HG03045 (cell line): ENCODE data around the gene EMP1.
A peak's percentile ranks its signal among the peaks of the same experiment; 100 is the strongest.

Experiments used
- ATAC-seq: cut with Tn5 transposase; IDR thresholded peaks from one replicate; pipeline ENCODE4 v1.9.1; 2021; ENCODE audit warnings: mild to moderate bottlenecking, moderate library complexity; ENCODE audit not compliant: unreplicated experiment

Gene EMP1

DNA sequence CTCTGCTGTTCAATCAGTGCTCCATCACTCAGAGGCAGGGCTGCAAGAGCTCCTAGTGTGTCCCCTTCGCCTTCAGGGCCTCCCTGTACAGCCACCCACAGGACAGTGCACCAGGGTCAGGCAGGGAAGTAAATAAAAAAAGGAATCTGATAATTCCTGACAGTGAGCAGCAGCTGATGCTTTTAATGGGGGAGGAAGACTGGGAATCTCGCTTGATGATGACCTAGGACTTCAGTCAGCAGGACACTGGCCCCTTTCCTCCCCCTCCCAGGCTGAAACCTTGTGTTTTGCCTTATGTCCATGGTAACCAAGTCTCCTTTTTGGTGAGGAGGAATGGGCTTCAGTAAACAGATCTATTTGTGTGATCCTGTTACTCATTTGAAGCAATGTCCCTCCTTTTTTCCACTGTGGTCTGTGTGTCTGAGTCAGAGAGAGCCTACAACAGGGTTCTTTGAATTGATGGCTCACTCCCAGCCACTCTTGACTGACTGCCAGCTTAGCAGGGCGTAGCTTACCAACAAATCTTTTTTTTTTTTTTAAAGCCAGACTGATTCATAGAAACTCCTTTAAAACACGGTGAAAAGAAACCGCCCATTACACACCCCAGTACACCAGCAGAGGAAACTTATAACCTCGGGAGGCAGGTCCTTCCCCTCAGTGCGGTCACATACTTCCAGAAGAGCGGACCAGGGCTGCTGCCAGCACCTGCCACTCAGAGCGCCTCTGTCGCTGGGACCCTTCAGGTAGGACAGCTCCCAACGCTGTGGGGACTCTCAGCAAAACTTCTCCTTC lies at the start of gene EMP1:
Gene EMP1 (plus strand): TSS at position 597 of the 792 bp plus-strand sequence. CDS start 14,785 bp downstream, outside the sequence.
- peak; percentile 67 for ATAC-seq

DNA sequence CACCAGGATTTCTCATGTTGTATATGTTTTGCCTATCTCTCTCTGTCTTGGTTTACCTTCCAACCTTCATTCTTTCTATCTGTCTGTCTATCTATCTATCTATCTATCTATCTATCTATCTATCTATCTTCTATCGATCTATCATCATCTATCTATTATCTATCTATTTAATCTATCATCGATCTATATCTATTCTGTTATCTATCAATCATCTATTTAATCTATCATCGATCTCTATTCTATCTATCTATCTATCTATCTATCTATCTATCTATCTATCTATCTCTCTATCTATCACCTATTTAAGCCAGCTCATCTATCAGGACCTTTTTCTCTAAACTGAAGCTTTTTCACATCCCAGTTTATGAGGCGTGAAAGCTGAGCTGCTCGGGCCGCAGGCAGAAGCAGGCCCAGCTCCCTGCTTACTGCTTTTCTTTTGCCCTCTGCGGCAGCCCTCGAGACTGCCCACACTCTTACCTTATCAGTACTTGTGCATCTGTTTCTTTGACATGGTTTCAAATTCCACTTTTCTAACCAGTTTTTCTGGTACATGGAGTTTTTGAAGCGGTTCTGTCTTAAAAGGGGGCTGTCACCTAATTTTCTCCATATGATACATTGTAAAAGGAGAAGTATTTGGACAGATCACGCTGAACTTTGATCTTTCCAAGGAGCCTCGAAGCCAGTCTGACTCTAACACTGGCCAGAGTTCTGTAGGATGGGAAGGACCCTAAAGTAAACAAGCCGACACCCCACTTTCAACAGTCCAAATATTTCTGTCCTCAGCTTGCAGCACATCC lies 48.6 kb upstream of the EMP1 start:
- ATAC-seq: no peak

GRCh38 chr12:13148485-13148847 lies 48.1 kb upstream of the EMP1 start:
- no peak for ATAC-seq

DNA sequence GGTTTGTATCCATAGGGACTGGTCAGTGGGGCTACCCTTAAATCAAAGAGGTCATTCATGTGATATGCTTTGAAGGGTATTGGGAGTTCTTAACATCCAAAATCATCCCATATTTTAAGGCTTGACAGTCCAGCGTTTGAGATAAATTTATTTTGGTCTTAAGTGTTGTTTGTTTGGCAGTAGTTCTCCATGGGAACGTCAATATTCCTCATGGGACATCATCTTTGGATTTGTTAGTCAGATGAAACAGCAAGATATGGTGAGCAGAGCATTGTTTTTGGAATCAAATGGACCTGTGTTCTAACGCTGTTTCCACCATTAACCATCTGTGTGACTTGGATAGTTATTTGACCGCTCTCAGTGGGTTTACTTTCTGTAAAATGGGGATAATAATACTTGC lies 47.1 kb upstream of the EMP1 start:
- ATAC-seq: no peak

DNA sequence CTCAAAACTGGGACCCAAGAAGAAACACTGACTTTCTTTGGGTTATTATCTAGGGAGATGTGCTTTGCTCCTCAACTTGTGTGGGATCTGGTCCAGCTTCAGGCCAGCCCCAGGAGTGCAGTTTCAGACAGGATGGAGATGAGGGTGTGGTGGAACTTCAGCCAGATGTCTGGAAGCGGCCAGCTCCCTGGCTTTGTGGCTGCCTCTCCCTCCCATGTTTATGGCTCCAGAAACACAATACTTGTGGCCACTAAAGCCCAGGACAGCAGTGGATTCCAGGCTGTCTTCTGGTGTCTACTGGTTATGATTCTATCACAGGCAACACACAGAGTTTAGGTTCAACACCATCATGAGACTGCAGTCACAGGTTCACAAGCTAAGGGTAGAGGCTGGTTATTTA lies 44.2 kb upstream of the EMP1 start:
- ATAC-seq: no peak

DNA sequence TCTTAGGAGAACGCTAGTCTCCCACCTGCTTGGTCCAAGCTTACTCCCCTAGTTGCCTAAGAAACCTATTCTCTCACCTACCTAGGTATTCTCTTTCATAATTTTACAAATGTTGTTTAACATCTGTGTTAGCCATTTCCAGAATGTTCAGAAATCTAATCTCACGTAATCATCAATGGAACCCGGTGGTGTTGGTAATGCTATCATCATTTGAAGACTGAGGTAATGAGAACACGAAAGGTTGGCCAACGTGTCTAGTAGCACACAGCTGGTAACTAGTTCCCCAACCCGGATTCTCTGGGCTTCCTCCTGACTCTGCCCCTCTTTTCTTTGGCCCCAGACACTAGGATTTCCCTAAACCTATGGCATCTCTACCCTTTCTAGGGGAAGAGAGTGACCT lies 43.8 kb upstream of the EMP1 start:
- no peak for ATAC-seq

DNA sequence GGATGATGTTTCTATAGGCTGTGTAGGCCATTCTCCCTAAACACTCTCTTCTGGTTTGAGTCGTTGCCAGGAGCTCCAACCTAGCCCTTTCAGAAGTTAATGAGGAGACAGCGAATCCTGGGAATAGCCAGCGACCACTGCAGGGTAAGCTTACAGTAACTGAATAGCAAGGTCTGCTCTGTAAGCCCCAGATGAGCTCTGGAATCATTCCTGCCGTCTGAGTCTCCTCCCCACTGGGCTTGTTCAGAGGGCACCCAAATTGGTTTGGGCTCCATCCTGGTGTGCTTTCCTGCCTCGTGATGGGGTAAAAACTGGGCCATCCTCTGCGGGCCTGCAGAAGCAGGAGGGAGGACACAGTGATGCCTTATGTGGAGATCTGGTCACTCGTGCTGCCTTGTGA lies 43.3 kb upstream of the EMP1 start:
- no peak for ATAC-seq

GRCh38 chr12:13154027-13154538 lies 42.4 kb upstream of the EMP1 start:
- no peak for ATAC-seq

DNA sequence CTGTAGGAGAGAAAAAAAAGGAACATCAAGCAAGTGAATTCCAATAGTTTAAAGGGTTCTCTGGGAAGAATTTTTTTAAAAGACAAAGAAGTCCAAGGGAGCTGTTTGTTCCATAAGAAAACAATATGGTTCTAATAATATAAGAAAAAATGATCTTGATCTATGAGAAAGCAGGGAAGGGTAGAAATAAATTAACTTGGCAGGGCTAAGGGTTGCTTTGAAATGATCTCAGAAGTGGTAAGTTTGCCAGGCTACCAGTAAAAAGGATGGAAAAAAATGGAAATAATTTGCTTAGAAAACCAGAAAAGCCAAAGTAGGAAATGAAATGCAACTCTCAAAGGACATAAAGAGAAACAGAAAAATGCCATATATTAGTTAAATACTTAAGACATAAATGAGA lies 41.7 kb upstream of the EMP1 start:
- ATAC-seq: no peak

GRCh38 chr12:13156277-13156676 lies 40.2 kb upstream of the EMP1 start:
- ATAC-seq: no peak

DNA sequence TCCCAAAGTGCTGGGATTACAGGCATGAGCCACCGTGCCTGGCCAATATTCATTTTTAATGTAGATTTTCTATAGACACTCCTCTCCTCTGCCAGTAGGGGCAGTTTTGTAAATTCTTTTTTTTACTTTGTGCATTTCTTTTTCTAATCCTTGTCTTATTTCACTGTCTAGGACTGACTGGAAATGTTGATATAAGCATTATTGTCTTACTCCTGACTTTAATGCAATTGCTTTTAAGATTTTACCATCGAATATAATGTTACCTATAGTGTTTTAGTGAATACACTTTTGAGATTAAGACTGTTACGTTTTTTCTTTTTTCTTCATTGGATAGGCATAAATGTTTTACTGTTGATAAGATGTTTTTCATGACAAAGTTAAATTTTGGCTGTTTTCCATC lies 35.4 kb upstream of the EMP1 start:
- ATAC-seq: no peak

GRCh38 chr12:13162904-13163303 lies 33.6 kb upstream of the EMP1 start:
- ATAC-seq: no peak

DNA sequence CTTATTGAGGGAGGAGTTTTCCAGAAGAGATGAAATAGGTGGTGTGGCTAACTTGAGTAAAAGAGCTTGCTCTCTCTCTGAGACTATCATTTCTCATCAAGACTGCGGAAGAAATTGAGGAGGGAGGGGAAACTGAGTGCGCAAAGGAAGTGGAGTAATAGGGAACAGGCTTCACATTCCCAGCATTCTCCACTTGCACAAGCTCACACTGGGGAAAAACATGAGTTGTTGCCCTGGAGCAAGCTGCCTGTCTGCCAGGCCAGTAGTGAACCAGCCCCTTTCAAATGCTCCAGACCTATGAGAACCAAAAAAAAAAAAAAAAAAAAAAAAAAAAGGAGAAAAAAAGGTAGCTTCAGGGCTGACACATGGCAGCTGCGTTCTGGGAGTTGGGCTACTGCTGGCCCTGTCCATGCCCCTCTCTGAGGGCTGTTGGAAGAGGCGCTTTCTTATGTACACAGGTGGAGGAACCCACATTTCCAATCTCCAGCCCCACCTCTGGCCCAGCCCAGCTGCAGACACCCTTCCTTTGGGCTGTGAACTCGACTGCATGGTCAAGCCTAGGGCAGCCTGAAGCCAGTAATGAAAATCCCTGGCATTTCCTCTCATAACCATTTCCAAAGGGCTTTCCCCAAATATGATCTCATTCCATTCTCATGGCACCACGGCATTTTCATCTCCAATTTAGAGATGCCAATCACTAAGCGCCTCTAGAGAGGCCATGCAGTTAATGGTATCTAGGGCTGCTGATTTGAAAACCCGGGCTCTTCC lies 32.5 kb upstream of the EMP1 start:
- ATAC-seq: no peak

- ATAC-seq: no peak
These were observed 31.5 kb upstream of the EMP1 start for GRCh38 chr12:13164921-13165616.

DNA sequence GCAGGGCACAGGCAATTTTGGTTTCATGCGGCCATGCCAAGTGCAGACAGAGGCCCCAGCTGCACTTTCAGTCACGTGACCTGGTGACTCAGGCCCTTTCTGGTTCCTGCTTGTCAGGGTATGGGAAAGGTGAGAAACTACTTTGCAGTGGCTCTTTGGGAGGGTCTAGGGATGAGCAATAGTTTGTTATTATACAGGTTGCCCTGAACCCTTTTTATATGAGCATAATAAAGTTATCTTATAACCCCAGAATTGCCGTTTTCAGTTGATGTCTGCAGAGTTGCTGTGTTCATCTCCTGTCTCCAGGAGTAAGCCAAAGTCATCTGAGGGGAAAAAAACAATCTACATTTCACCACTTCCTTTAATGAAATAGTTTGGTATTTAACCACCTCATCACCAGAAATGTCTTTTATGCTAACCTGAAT lies 30.9 kb upstream of the EMP1 start:
- no peak for ATAC-seq

DNA sequence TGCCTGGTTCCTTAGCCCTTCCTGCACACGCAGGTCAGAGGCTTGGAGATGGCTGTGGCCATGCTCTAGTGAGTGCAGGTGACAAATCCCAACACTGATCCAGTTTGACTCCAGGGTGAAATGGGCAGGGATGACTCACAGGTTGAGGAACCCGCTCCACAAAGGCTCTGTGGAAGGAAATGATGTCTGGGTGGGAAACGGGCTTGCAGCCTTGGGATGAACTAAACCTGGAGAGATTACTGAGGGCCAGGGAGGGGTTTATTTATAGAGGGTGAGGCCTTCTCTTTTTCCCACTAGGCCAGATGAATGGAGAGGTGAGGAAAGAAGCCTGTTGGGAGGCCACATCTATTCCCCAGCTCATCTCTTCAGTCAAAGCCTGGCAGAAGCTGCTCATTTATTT lies 29.3 kb upstream of the EMP1 start:
- no peak for ATAC-seq

DNA sequence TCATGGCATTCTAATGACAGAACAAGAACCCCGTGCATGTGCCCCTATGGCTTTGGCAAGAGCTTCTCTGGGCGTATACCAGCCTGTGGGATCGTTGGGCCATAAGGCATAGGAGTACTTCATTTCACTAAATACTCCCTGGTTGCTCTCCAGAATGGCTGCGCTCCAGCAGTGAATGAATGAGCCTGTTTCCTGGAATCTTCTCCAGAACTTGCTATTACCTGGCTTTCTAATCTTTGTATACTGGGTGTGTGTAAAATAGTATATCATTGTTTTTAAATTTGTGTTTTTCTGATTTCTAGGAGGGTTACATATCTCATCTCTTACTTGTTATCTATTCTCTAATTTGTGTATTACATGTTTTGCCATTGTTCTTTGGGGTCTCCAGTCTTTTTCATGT lies 28.6 kb upstream of the EMP1 start:
- ATAC-seq: no peak

DNA sequence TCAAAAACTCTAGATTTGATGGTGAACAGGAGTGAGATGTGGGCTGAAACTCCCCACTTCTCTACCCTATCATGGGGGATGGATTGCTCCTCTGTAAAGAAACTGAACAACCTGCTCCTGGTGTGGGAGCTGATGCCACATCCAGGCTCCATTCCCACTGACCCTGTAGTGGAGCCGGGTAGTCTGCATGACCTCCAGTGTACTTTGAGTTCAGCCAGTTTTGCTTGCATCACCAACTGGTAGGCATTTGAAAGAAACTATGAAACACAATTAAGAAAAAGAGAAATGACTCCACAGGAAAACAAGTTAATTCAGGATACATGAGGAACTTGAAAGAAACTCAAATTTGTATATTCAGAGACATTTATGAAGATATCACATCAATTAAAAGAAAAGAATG lies 27.3 kb upstream of the EMP1 start:
- no peak for ATAC-seq

DNA sequence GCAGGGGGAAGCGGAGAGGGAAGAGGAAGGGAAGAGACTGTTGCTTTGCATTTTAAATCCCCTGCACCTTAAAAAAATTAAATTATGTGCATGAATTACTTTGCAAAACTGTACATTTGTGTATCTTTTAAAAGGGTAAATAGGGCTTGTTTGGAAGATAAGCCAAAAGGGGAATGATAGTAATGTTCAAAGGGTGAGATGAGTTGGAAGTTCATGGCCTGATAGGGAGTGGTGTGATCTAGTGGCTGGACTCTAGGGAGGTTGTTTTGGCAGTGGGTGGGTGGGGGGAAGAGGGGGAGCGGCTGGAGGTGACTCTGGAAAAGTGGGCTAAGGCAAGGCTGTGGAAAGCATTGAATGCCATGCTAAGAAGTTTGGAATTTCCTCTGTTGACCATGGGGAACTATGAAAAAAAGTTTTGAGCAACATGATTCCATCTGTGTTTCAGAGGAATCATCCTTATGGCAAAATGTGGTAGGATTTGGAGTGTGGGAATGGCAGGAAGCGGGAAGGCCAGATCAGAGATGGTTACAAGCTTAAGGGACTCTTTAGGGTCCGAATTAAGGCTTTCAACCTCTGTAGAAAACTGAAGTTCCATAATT lies 25.5 kb upstream of the EMP1 start:
- no peak for ATAC-seq
